Liver (tissue), 9 donors: ENCODE results near the gene SDK2. TPM values are rescaled to one million over a fixed set of nuclear protein-coding genes. Genes with fewer than 3 reads are reported as not detected.

ENCODE experiments used
- DNase-seq: peaks from one replicate; pipeline ENCODE4 v3.0.0-alpha.2; 2017; ENCODE audit warnings: low spot score
- H3K27ac ChIP-seq, 2 donors: one replicate each; pipeline ENCODE4 v1.7.0; 2013; ENCODE audit warnings: inconsistent platforms in 2 of 2, low read length in 2 of 2, control low read depth in 1 of 2, low read depth in 1 of 2, mild to moderate bottlenecking in 1 of 2
- H3K27me3 ChIP-seq, 4 donors: one replicate each; pipeline versions ENCODE4 v1.6.1 to v1.7.0; 2013; ENCODE audit warnings: low read length in 3 of 4, inconsistent platforms in 1 of 4, mild to moderate bottlenecking in 1 of 4, moderate library complexity in 1 of 4; ENCODE audit not compliant: control insufficient read depth in 4 of 4, insufficient read depth in 4 of 4
- H3K36me3 ChIP-seq, 4 donors: one replicate each; pipeline versions ENCODE4 v1.6.1 to v1.7.0; 2013; ENCODE audit warnings: low read length in 3 of 4, mild to moderate bottlenecking in 3 of 4, low read depth in 1 of 4, moderate library complexity in 1 of 4; ENCODE audit not compliant: control insufficient read depth in 4 of 4, insufficient read depth in 3 of 4
- H3K4me1 ChIP-seq, 4 donors: one replicate each; pipeline versions ENCODE4 v1.6.1 to v1.7.0; 2013; ENCODE audit warnings: low read length in 3 of 4, mild to moderate bottlenecking in 3 of 4, moderate library complexity in 1 of 4; ENCODE audit not compliant: control insufficient read depth in 4 of 4, insufficient read depth in 4 of 4
- H3K4me3 ChIP-seq, 3 donors: one replicate each; pipeline versions ENCODE4 v1.6.1 to v1.7.0; 2013; ENCODE audit warnings: low read length in 3 of 3, control low read depth in 1 of 3, low read depth in 1 of 3, mild to moderate bottlenecking in 1 of 3
- H3K9ac ChIP-seq, 2 donors: one replicate each; pipeline ENCODE4 v1.7.0; 2013; ENCODE audit warnings: low read length in 2 of 2, mild to moderate bottlenecking in 2 of 2, moderate library complexity in 2 of 2, control low read depth in 1 of 2, low read depth in 1 of 2
- H3K9me3 ChIP-seq, 4 donors: one replicate each; pipeline versions ENCODE4 v1.6.1 to v1.7.0; 2013; ENCODE audit warnings: low read length in 3 of 4; ENCODE audit not compliant: control insufficient read depth in 4 of 4
- RAD21 ChIP-seq, 2 donors: IDR thresholded peaks; 2 replicates each; pipeline ENCODE4 v1.6.1; 2016; ENCODE audit warnings: antibody characterized with exemption in 2 of 2, mild to moderate bottlenecking in 2 of 2
- WGBS: extraction: QIAGEN DNeasy Blood & Tissue Kit; methylation state at CpG from one replicate; pipeline ENCODE4 v1.1.7; 2013; 5-methylcytosine and 5-hydroxymethylcytosine counted together
- polyA plus RNA-seq, 2 donors: library from polyadenylated mRNA; stranded (reverse) in 1 of 2; unstranded in 1 of 2; fragments of 200-250 nt in 1 of 2; fragments of >200 nt in 1 of 2; fragmentation: Nextera tagmentation in 1 of 2; extraction: Ambion mirVana in 1 of 2; gene quantifications; one replicate each; pipeline versions ENCODE4 v1.2.1 to v1.2.3, GENCODE V29; 2013 to 2015
- total RNA-seq, 2 donors: library from RNA; depleted of rRNA; stranded (reverse); fragments of >200 nt; gene quantifications; one replicate each; pipeline ENCODE4 v1.2.3, GENCODE V29; 2014
- donor health status: healthy.
- donor health status: healthy.
- donor health status: healthy.
- donor health status: healthy.
- donor health status: healthy.

Gene SDK2
- total and polyA plus RNA-seq, 4 donors: 0.05 to 0.42 (median 0.10) TPM

DNA sequence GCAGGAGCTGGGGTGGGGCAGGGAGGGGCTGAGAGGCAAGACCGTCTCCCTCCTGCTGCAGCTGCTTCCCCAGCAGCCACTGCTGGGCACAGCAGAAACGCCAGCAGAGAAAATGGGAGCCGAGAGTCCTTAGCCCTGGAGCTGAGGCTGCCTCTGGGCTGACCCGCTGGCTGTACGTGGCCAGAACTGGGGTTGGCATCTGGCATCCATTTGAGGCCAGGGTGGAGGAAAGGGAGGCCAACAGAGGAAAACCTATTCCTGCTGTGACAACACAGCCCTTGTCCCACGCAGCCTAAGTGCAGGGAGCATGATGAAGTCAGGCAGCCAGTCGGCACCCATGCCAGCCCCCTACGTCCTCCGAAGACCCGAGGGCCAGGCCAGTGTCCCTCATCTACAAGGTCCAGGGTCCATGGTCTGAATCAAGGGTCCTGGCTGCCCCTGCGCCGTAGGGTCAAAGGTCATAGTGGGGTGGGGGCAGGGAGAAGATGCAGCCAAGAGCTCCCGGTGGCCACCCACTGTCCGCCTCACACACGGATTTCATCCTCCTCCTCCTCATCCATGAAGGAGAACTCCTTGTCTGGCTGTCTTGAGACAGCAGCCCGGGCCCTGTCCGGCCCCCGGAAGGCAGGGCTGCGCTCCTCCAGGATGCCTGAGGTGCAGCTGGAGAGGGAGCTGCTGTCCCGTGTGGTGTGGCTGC is 359.2 kb downstream of the SDK2 start:
- Histone ChIP-seq H3K9me3 (no peaks in the 10 kb centered on the region), H3K27ac (no peak overlapping the region), H3K27me3 (no peaks in the 10 kb centered on the region), H3K36me3 (peaks cover 2 to 14% (median 5%) of the 10 kb centered on the region in 4 donors), H3K4me3 (no peak overlapping the region), H3K4me1 (peaks cover 17 to 36% (median 29%) of the 10 kb centered on the region in 4 donors), H3K9ac (no peak overlapping the region)
- no peak for TF ChIP-seq RAD21 (IDR thresholded peaks at IDR 0.05)
- 81% methylated on average over 20 of the region's 20 CpGs for WGBS
- no peak for DNase-seq
